ENCODE data around the gene SYNPO. TPM values are rescaled to one million over a fixed set of nuclear protein-coding genes. Genes with fewer than 3 reads are reported as not detected.

SYNPO gene
- polyA plus RNA-seq, 1 of the 3 experiments (the other 2 are of a cell fraction) = 5.1 TPM

- Histone ChIP-seq H4K20me1 (ENCODE audit: insufficient read depth) (no peaks in the 10 kb centered on the region), H3K79me2 (ENCODE audit: insufficient read depth) (no peaks in the 10 kb centered on the region), H3K4me1 (ENCODE audit: control insufficient read depth in 1 of 2, insufficient read depth in 2 of 2, low read depth in 1 of 2, low read length in 1 of 2) (peaks cover 14 to 59% of the 10 kb centered on the region in 2 experiments), H3K36me3 (replicated peaks in 1 of 2; ENCODE audit: control insufficient read depth in 1 of 2, insufficient read depth in 2 of 2, low read length in 1 of 2) (peaks cover 5% of the 10 kb centered on the region in 2 experiments), H3K9me2 (no peaks in the 10 kb centered on the region), H2AFZ (ENCODE audit: low read depth) (no peak overlapping the region), H3K9ac (no peak overlapping the region), H3K27me3 (ENCODE audit: insufficient read depth) (no peaks in the 10 kb centered on the region), H3K4me2 (no peak overlapping the region), H3K4me3 (ENCODE audit: low read depth in 2 of 2, low read length in 1 of 2) (no peak overlapping the region), H3F3A (replicated peaks; ENCODE audit: insufficient read depth) (no peaks in the 10 kb centered on the region), H3K9me3 (no peaks in the 10 kb centered on the region), H3K27ac (ENCODE audit: low read depth in 2 of 2, low read length in 1 of 2) (peak overlapping the region in 1 of 2 experiments; percentile 39; a peak in 1 of 4 replicates)
- 84% methylated on average over 6 of the region's 6 CpGs for WGBS (ENCODE audit: low lambda C conversion rate)
- ChIA-PET POLR2A (interaction anchor here (1.6 kb wide), 2 partner anchors 9 to 13 kb away, joined by 4 read pairs; no protein-coding TSS in a partner anchor), CTCF (interaction anchor here (0.9 to 1.2 kb wide), 3 partner anchors 9 to 50 kb away, joined by 3 to 8 read pairs (median 3); no protein-coding TSS in a partner anchor)
- DNase-seq = no peak
- TF ChIP-seq TAF1 (IDR thresholded peaks at IDR 0.05; ENCODE audit: borderline replicate concordance, low read depth, low read length) (no peak), RXRA (IDR thresholded peaks at IDR 0.05; ENCODE audit: borderline replicate concordance, low read depth) (no peak)
These were observed 34.9 kb upstream of the SYNPO start for GRCh38 chr5:150605546-150605945.

- H3K79me2 ChIP-seq (ENCODE audit: insufficient read depth) = no peaks in the 10 kb centered on the region
- DNase-seq = no peak
- POLR2A ChIA-PET = interaction anchor here (0.7 to 1.6 kb wide), 2 partner anchors 12 to 13 kb away, joined by 3 to 4 read pairs; no protein-coding TSS in a partner anchor
- no peak overlapping the region for H3K4me2 ChIP-seq
- TF ChIP-seq IRF3 (IDR thresholded peaks at IDR 0.05; ENCODE audit: low read depth, low read length) (no peak), TCF12 (IDR thresholded peaks at IDR 0.05) (no peak), ZBTB33 (IDR thresholded peaks at IDR 0.05; ENCODE audit: borderline replicate concordance, low read depth) (no peak), ELF1 (IDR thresholded peaks at IDR 0.05) (no peak)
- H3K27ac ChIP-seq (ENCODE audit: low read depth in 2 of 2, low read length in 1 of 2) = peak overlapping the region in 1 of 2 experiments; percentile 6; a peak in 1 of 4 replicates
- CTCF ChIA-PET = interaction anchor here (0.9 to 1.2 kb wide), 3 partner anchors 9 to 50 kb away, joined by 3 to 8 read pairs (median 3); no protein-coding TSS in a partner anchor
- H3K27me3 ChIP-seq (ENCODE audit: insufficient read depth) = no peaks in the 10 kb centered on the region
- no peak overlapping the region for H3K9ac ChIP-seq
- H2AFZ ChIP-seq (ENCODE audit: low read depth) = no peak overlapping the region
- no peaks in the 10 kb centered on the region for H3K9me3 ChIP-seq
- peaks cover 8 to 58% of the 10 kb centered on the region in 2 experiments; a peak in 3 of 4 replicates for H3K4me1 ChIP-seq (ENCODE audit: control insufficient read depth in 1 of 2, insufficient read depth in 2 of 2, low read depth in 1 of 2, low read length in 1 of 2)
- H3K9me2 ChIP-seq = no peaks in the 10 kb centered on the region
- no peaks in the 10 kb centered on the region for H4K20me1 ChIP-seq (ENCODE audit: insufficient read depth)
- peaks cover 5 to 9% of the 10 kb centered on the region in 2 experiments for H3K36me3 ChIP-seq (replicated peaks in 1 of 2; ENCODE audit: control insufficient read depth in 1 of 2, insufficient read depth in 2 of 2, low read length in 1 of 2)
- no peaks in the 10 kb centered on the region for H3F3A ChIP-seq (replicated peaks; ENCODE audit: insufficient read depth)
- WGBS (ENCODE audit: low lambda C conversion rate) = 93% methylated on average over 8 of the region's 9 CpGs
- H3K4me3 ChIP-seq (ENCODE audit: low read depth in 2 of 2, low read length in 1 of 2) = no peak overlapping the region
These were observed 34.0 kb upstream of the SYNPO start for GRCh38 chr5:150606476-150606875.

- H3K27me3 ChIP-seq (ENCODE audit: insufficient read depth) = no peaks in the 10 kb centered on the region
- DNase-seq = no peak
- no peaks in the 10 kb centered on the region for H3K9me3 ChIP-seq
- peaks cover 5 to 12% of the 10 kb centered on the region in 2 experiments for H3K36me3 ChIP-seq (replicated peaks in 1 of 2; ENCODE audit: control insufficient read depth in 1 of 2, insufficient read depth in 2 of 2, low read length in 1 of 2)
- H3K4me3 ChIP-seq (ENCODE audit: low read depth in 2 of 2, low read length in 1 of 2) = no peak overlapping the region
- H3K27ac ChIP-seq (ENCODE audit: low read depth in 2 of 2, low read length in 1 of 2) = no peak overlapping the region; a peak in 1 of 4 replicates
- TF ChIP-seq TAF1 (IDR thresholded peaks at IDR 0.05; ENCODE audit: borderline replicate concordance, low read depth, low read length) (no peak), IRF3 (IDR thresholded peaks at IDR 0.05; ENCODE audit: low read depth, low read length) (no peak), FOSL2 (IDR thresholded peaks at IDR 0.05; ENCODE audit: borderline replicate concordance, low read depth) (no peak)
- no peaks in the 10 kb centered on the region for H3F3A ChIP-seq (replicated peaks; ENCODE audit: insufficient read depth)
- 89% methylated on average over 6 of the region's 6 CpGs for WGBS (ENCODE audit: low lambda C conversion rate)
- no peaks in the 10 kb centered on the region for H3K9me2 ChIP-seq
- no peak overlapping the region for H3K4me2 ChIP-seq
- H3K79me2 ChIP-seq (ENCODE audit: insufficient read depth) = no peaks in the 10 kb centered on the region
- peaks cover 2 to 57% of the 10 kb centered on the region in 2 experiments; a peak in 2 of 4 replicates for H3K4me1 ChIP-seq (ENCODE audit: control insufficient read depth in 1 of 2, insufficient read depth in 2 of 2, low read depth in 1 of 2, low read length in 1 of 2)
- CTCF ChIA-PET = interaction anchor here (1.1 to 1.2 kb wide), 3 partner anchors 12 to 240 kb away, joined by 3 to 5 read pairs (median 3); partner anchors contain the start of gene IRGM
- no peaks in the 10 kb centered on the region for H4K20me1 ChIP-seq (ENCODE audit: insufficient read depth)
- no peak overlapping the region for H2AFZ ChIP-seq (ENCODE audit: low read depth)
- H3K9ac ChIP-seq = no peak overlapping the region
- POLR2A ChIA-PET = no interaction called here
These were observed 33.4 kb upstream of the SYNPO start for GRCh38 chr5:150607105-150607504.

Measured in SK-N-SH (cell line).